AG04450 (cell line): ENCODE results near the gene ADAM22. TPM values are rescaled to one million over a fixed set of nuclear protein-coding genes. Genes with fewer than 3 reads are reported as not detected.
"Not testable (repeated sequence)": the region's sequence is repeated elsewhere in the genome, so short reads cannot be mapped to it uniquely, and the experiment has no call there.

Experiments
- CTCF ChIA-PET: fragments of 300-600, 350-600 bp; formaldehyde crosslinking; extraction: SDS; loops from one replicate; lab custom pipeline; 2022; ENCODE audit warnings: antibody characterized with exemption, inconsistent platforms; lab: Charles Lee
- POLR2A ChIA-PET: fragments of 350-600 bp; formaldehyde crosslinking; extraction: SDS; loops from one replicate; lab custom pipeline; 2021; ENCODE audit warnings: antibody characterized with exemption, inconsistent platforms; lab: Yijun Ruan, JAX
- DNase-seq: peaks from one replicate; pipeline ENCODE4 v3.0.0-alpha.2; 2011; ENCODE audit warnings: low read depth, low spot score
- H3K27ac ChIP-seq: one replicate; pipeline ENCODE4 v1.5.1; 2012; ENCODE audit warnings: low read depth, low read length, control low read depth
- H3K27me3 ChIP-seq: one replicate; pipeline ENCODE4 v1.6.0; 2012; ENCODE audit warnings: low read length; ENCODE audit not compliant: control insufficient read depth, insufficient read depth
- H3K4me3 ChIP-seq: 2 replicates; pipeline ENCODE4 v1.5.1; 2011; ENCODE audit warnings: mild to moderate bottlenecking, low read depth, low read length, control low read depth
- H3K9me3 ChIP-seq: 2 replicates; pipeline ENCODE4 v1.5.1; 2012; ENCODE audit warnings: low read length; ENCODE audit not compliant: control insufficient read depth, insufficient read depth
- CTCF ChIP-seq: IDR thresholded peaks from 2 replicates; pipeline ENCODE4 v1.5.1; 2011; ENCODE audit warnings: low read depth, low read length, control low read depth, inconsistent platforms
- polyA plus RNA-seq: library from polyadenylated mRNA; depleted of rRNA; stranded (reverse); fragments of >200 nt; gene quantifications from 2 replicates; pipeline ENCODE4 v1.2.3, GENCODE V29; 2011

ADAM22 gene
- polyA plus RNA-seq, 1 experiment: 0.33 TPM

DNA sequence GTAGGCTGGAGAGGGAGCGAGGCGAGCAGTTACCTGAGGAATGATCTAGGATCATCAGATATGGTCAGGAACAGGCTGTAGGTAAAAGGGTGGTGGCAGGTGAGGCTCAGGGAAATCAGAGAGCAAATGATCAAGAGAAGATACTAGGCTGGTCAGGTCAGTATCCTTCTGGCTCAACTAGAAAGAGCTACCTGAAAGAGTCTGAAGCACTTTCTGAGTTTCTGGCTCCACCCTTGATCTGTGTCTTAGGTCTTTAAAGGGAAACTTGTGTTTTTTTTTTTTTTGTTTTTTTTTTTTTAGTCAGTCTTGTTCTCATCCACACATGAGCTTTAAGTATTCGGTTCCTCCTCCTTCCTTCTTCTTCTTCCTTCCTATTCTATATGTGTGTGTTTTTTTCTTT, 10.5 kb downstream of the ADAM22 start:
- peaks cover 3% of the 10 kb centered on the region for H3K27me3 ChIP-seq
- no peak overlapping the region for H3K4me3 ChIP-seq
- DNase-seq: no peak
- H3K27ac ChIP-seq: no peak overlapping the region
- ChIA-PET CTCF (interaction anchor here (0.5 kb wide), 1 partner anchor 28 kb away, joined by 3 read pairs; no protein-coding TSS in a partner anchor), POLR2A (no interaction called here)
- no peaks in the 10 kb centered on the region for H3K9me3 ChIP-seq
- no peak for TF ChIP-seq CTCF

- H3K9me3 ChIP-seq, CTCF ChIA-PET, H3K27me3 ChIP-seq, POLR2A ChIA-PET, H3K4me3 ChIP-seq, DNase-seq, H3K27ac ChIP-seq: not testable (repeated sequence)
Observed at GRCh38 chr7:87945926-87946325, 11.9 kb downstream of the ADAM22 start.

- Histone ChIP-seq H3K9me3 (no peaks in the 10 kb centered on the region), H3K27ac (no peak overlapping the region), H3K27me3 (peaks cover 3% of the 10 kb centered on the region), H3K4me3 (no peak overlapping the region)
- no peak for DNase-seq
- ChIA-PET POLR2A (no interaction called here), CTCF (no interaction called here)
- TF ChIP-seq CTCF: no peak
Observed at GRCh38 chr7:87948371-87948770, 14.3 kb downstream of the ADAM22 start.

- POLR2A ChIA-PET: no interaction called here
- no peaks in the 10 kb centered on the region for H3K9me3 ChIP-seq
Observed at GRCh38 chr7:87959336-87959735, 25.3 kb downstream of the ADAM22 start.

GRCh38 chr7:87960239-87960638, 26.2 kb downstream of the ADAM22 start:
- CTCF ChIA-PET: no interaction called here
- POLR2A ChIA-PET: no interaction called here
- DNase-seq: no peak
- Histone ChIP-seq H3K27me3 (no peaks in the 10 kb centered on the region), H3K9me3 (no peaks in the 10 kb centered on the region), H3K4me3 (no peak overlapping the region), H3K27ac (no peak overlapping the region)
- no peak for TF ChIP-seq CTCF

More at GRCh38 chr7:87959336-87959735, 25.3 kb downstream of the ADAM22 start:
- Histone ChIP-seq H3K4me3 (no peak overlapping the region), H3K27me3 (no peaks in the 10 kb centered on the region), H3K27ac (no peak overlapping the region)
- no peak for TF ChIP-seq CTCF
- CTCF ChIA-PET: interaction anchor here (0.6 kb wide), 1 partner anchor 8 kb away, joined by 3 read pairs; no protein-coding TSS in a partner anchor
- DNase-seq: no peak

GRCh38 chr7:87961754-87962153, 27.7 kb downstream of the ADAM22 start:
- TF ChIP-seq CTCF: no peak
- DNase-seq: no peak
- H3K27me3 ChIP-seq: no peaks in the 10 kb centered on the region
- ChIA-PET POLR2A (no interaction called here), CTCF (no interaction called here)
- no peak overlapping the region for H3K4me3 ChIP-seq
- H3K27ac ChIP-seq: no peak overlapping the region
- H3K9me3 ChIP-seq: no peaks in the 10 kb centered on the region
